Adrenal gland (tissue), 12 donors: ENCODE data around the gene GTPBP2. TPM values are rescaled to one million over a fixed set of nuclear protein-coding genes. Genes with fewer than 3 reads are reported as not detected.
A peak's percentile ranks its signal among the peaks of the same experiment; 100 is the strongest.

Experiments used
- DNase-seq, 7 donors: peaks; one replicate each; pipeline ENCODE4 v3.0.0-alpha.2; 2019 to 2020
- H3K27ac ChIP-seq, 5 donors: fragments of 200-600 bp; sonication (generic) in 4 of 5; 1 replicate in 3 of 5; 2 replicates in 2 of 5; pipeline versions ENCODE4 v1.5.1 to v1.8.0; 2016 to 2020; ENCODE audit warnings: mild to moderate bottlenecking in 1 of 5
- H3K27me3 ChIP-seq: fragments of 200-600 bp; 2 replicates; pipeline ENCODE4 v1.8.0; 2021
- H3K36me3 ChIP-seq, 2 donors: fragments of 200-600 bp; replicated peaks in 1 of 2; 1 replicate in 1 of 2; 2 replicates in 1 of 2; pipeline versions ENCODE4 v1.5.1 to v1.8.0; 2018 to 2022
- H3K4me1 ChIP-seq, 2 donors: fragments of 200-600 bp; replicated peaks in 1 of 2; 1 replicate in 1 of 2; 2 replicates in 1 of 2; pipeline versions ENCODE4 v1.5.1 to v1.8.0; 2018 to 2021
- H3K4me3 ChIP-seq, 4 donors: fragments of 200-600 bp; sonication (generic) in 3 of 4; one replicate each; pipeline ENCODE4 v1.5.1; 2016 to 2018
- H3K9me3 ChIP-seq, 3 donors: fragments of 200-600 bp; sonication (generic) in 1 of 3; replicated peaks in 1 of 3; 1 replicate in 2 of 3; 2 replicates in 1 of 3; pipeline versions ENCODE4 v1.5.1 to v1.8.0; 2016 to 2021
- CTCF ChIP-seq, 6 experiments: fragments of 450-650 bp in 4 of 6; fragments of 200-600 bp in 2 of 6; sonication (generic) in 1 of 6; IDR thresholded peaks; 1 replicate in 5 of 6; 2 replicates in 1 of 6; pipeline versions ENCODE4 v1.5.1 to v1.8.0; 2016 to 2021; ENCODE audit warnings: antibody characterized with exemption in 6 of 6, mild to moderate bottlenecking in 2 of 6, moderate library complexity in 1 of 6
- POLR2A ChIP-seq, 2 donors: fragments of 450-650 bp; IDR thresholded peaks; one replicate each; pipeline ENCODE4 v1.6.1; 2017; ENCODE audit warnings: antibody characterized with exemption in 2 of 2, mild to moderate bottlenecking in 2 of 2, moderate library complexity in 1 of 2
- WGBS, 4 donors: extraction: QIAGEN DNeasy Blood & Tissue Kit in 2 of 4; methylation state at CpG; one replicate each; pipeline versions ENCODE4 v1.1.5 to v1.1.7; 2013 to 2017; 5-methylcytosine and 5-hydroxymethylcytosine counted together
- intact Hi-C, 2 donors: fragments of 100-400 bp; cut with DNase I; formaldehyde crosslinking; loops; one replicate each; pipeline versions ENCODE4 v1.14.1 to v1.15.0; 2022 to 2023
- polyA plus RNA-seq, 3 donors: library from polyadenylated mRNA; stranded (reverse); fragments of 200-250 nt in 2 of 3; fragments of 350-450 nt in 1 of 3; fragmentation: Illumina TruSeq in 1 of 3; extraction: RNeasy Lipid Tissue Mini Kit (QIAGEN cat#74804) in 1 of 3; gene quantifications; one replicate each; pipeline ENCODE4 v1.2.3, GENCODE V29; 2013 to 2014
- total RNA-seq, 9 donors: library from RNA; depleted of rRNA in 4 of 9; stranded (reverse); fragments of >200 nt in 4 of 9; fragments of 120-200 nt in 1 of 9; fragmentation: NEBNext Ultra II Directional in 1 of 9; extraction: Animal tissue kit (Norgen Biotek cat#: 25700) in 1 of 9; gene quantifications; one replicate each; pipeline versions ENCODE4 v1.1.0 to v1.2.4, GENCODE V29; 2013 to 2023
- donor health status: healthy with polysubstance abuse.
- donor health status: Bipolar disorder and iron deficiency.
- donor health status: DM: yes; HTN: yes; CAD: no.
- donor health status: DM: no; HTN: no; CAD: no.
- donor health status: DM: no; HTN: no; CAD: no.
- donor health status: DM: yes; HTN: yes; CAD: no.

Gene GTPBP2
- total and polyA plus RNA-seq, 12 donors = 16.5 to 73.5 (median 43.5) TPM

DNA sequence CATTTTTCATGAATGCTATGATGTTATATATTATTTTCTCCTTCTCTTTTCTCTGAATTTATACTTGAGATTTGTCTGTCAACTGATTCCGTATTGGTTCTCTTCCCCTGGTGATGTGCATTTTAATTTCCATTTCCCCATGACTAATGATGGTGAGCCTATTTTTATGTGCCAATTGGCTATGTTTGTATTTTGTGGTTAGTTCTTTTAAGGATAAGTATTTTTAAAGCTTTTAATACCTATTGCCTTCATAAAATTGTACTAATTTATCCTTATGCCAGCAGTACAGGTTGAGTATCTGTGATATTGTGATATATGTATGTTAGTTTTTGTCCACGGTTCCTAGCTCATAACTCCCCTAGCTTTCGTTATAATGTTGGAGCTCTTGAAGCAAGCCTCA is 50.3 kb downstream of the GTPBP2 start:
- no peak for DNase-seq
- H3K27ac ChIP-seq = no peak overlapping the region
- 87 to 89% (median 88%) methylated on average over 3 of the region's 3 CpGs for WGBS, 4 donors
- no peak overlapping the region for H3K4me3 ChIP-seq
- H3K27me3 ChIP-seq = no peaks in the 10 kb centered on the region
- intact Hi-C loops = loop anchor here in 1 of 2 donors (10.0 kb wide), 1 partner anchor 54 kb away; no protein-coding TSS in a partner anchor
- TF ChIP-seq CTCF (IDR thresholded peaks at IDR 0.05) (no peak), POLR2A (IDR thresholded peaks at IDR 0.05) (no peak)
- H3K36me3 ChIP-seq = peaks cover 0 to 8% of the 10 kb centered on the region in 2 donors
- H3K9me3 ChIP-seq = no peaks in the 10 kb centered on the region
- peaks cover 19 to 26% of the 10 kb centered on the region in 2 donors for H3K4me1 ChIP-seq

- intact Hi-C loops = loop anchor here in 1 of 2 donors (10.0 kb wide), 1 partner anchor 51 kb away; no protein-coding TSS in a partner anchor
- Histone ChIP-seq H3K27ac (peak within 1 kb of the TSS in 4 of 5 donors; percentile 47 to 90 (median 70)), H3K4me1 (peaks cover 19 to 26% of the 10 kb centered on the region in 2 donors), H3K4me3 (peak within 1 kb of the TSS; percentile 67 to 99 (median 82)), H3K27me3 (no peaks in the 10 kb centered on the region), H3K9me3 (no peaks in the 10 kb centered on the region), H3K36me3 (peaks cover 0 to 19% of the 10 kb centered on the region in 2 donors)
- peak; percentile 89 to 95 (median 91) for DNase-seq
- WGBS, 4 donors = 0 to 3% (median 0%) methylated on average over 16 to 76 of the region's 76 CpGs
- TF ChIP-seq POLR2A (IDR thresholded peaks at IDR 0.05) (peak; percentile 89 to 95), CTCF (IDR thresholded peaks at IDR 0.05) (peak in 1 of 6 experiments; percentile 19)
Measured at GRCh38 chr6:43575772-43576551, 53.1 kb downstream of the GTPBP2 start, which contains the start of the genes POLH and XPO5. TSS of gene POLH (plus strand) at chr6:43576185. CDS start at chr6:43582320, 6,135 bp downstream. TSS of gene XPO5 (minus strand) at chr6:43576038. CDS start at chr6:43575864, 174 bp downstream.

DNA sequence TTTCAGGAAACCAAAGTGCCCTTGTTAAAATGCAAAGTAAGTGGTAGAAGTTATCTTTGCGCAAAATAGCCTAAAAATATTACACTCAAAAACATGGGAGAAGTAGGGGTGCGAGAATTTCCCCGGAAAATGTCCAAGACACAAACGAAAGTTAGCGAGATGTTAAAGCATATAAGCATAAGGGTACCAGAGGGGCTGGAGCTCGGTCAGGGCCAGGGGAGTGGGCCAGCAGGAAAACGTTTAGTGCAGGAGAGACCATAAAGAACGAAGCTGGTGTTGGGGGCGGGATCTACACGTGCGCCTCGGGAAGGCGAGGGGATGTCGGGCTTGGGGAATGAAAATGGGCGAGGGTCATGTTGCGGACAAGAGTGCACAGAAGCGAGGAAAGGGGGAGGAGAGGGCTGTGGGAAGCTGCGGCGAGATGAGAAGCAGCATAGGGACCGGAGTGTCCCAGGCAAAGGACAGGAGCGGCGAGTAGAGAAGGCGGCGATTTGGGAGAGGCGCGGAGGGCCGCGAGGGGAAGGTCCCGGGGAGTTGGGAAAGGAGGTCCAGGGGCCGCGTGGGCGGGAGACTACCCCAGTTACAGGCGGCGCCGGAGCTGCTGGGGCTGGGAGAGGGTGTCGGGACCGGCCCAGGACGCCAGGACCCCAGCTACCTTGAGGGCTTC is 53.8 kb downstream of the GTPBP2 start:
- TF ChIP-seq CTCF (IDR thresholded peaks at IDR 0.05) = no peak
- TF ChIP-seq POLR2A (IDR thresholded peaks at IDR 0.05) = no peak
- Histone ChIP-seq H3K27me3 (no peaks in the 10 kb centered on the region), H3K4me1 (peaks cover 19 to 26% of the 10 kb centered on the region in 2 donors), H3K36me3 (peaks cover 0 to 26% of the 10 kb centered on the region in 2 donors), H3K4me3 (peak overlapping the region; percentile 67 to 99 (median 82)), H3K27ac (peak overlapping the region in 3 of 5 donors; percentile 62 to 90 (median 78)), H3K9me3 (no peaks in the 10 kb centered on the region)
- intact Hi-C loops = loop anchor here in 1 of 2 donors (10.0 kb wide), 1 partner anchor 50 kb away; no protein-coding TSS in a partner anchor
- DNase-seq = peak in 3 of 7 donors; percentile 34 to 43 (median 42)
- 0 to 2% (median 0%) methylated on average over 32 to 38 of the region's 38 CpGs for WGBS, 4 donors

- no peaks in the 10 kb centered on the region for H3K27me3 ChIP-seq
- no peaks in the 10 kb centered on the region for H3K9me3 ChIP-seq
- WGBS, 4 donors = 89 to 99% (median 96%) methylated on average over 4 of the region's 4 CpGs
- peaks cover 13 to 14% of the 10 kb centered on the region in 2 donors for H3K4me1 ChIP-seq
- H3K4me3 ChIP-seq = no peak overlapping the region
- no peak for TF ChIP-seq CTCF (IDR thresholded peaks at IDR 0.05)
- TF ChIP-seq POLR2A (IDR thresholded peaks at IDR 0.05) = no peak
- no peak for DNase-seq
- intact Hi-C loops = loop anchor here in 1 of 2 donors (10.0 kb wide), 1 partner anchor 47 kb away; no protein-coding TSS in a partner anchor
- no peak overlapping the region for H3K27ac ChIP-seq
- H3K36me3 ChIP-seq = peaks cover 0 to 59% of the 10 kb centered on the region in 2 donors
Measured at GRCh38 chr6:43572015-43572414, 57.0 kb downstream of the GTPBP2 start.
